ENCODE measurements around the gene DNAL1.

DNAL1 gene

GRCh38 chr14:73710737-73711136, 66.0 kb downstream of the DNAL1 start:
- no peak for DNase-seq

GRCh38 chr14:73712071-73712506, 67.3 kb downstream of the DNAL1 start:
- peak; percentile 5 for DNase-seq

- peak; percentile 74 for DNase-seq
Measured at GRCh38 chr14:73712540-73713180, 67.9 kb downstream of the DNAL1 start.

DNA sequence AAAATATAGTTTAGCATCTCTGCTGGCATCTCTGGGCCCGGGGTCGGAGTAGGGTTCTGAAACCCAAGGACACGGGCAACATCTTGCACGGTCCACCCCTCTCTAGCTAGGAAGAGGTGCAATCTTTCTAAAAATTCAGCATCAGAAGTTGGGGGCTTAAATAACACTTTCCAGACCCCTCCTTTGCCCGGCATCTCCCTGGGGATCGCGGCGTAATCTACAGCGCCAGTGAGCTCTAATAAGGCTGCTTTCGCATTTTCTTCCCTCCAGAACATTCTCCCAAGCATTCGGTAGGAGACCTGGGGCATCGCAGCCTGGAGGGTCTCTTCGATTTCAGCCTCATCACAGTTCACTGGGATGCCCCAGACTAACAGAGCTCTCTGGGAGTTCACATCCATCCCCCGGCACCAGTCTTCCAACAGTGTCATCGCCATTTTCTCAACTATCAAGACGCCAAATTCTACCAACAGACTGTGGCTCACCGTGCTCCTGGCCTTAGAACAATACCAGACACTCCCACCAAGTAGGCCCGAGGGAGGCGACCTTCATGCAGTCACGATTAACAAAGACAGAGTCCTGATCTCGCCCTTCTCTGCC, 68.5 kb downstream of the DNAL1 start:
- DNase-seq: no peak

GRCh38 chr14:73713803-73714655, 69.2 kb downstream of the DNAL1 start, which contains the start of gene PNMA1:
PNMA1 (minus strand) TSS chr14:73714384; CDS start chr14:73713639, 745 bp downstream.
- peak; percentile 84 for DNase-seq

GRCh38 chr14:73714656-73715081, 69.9 kb downstream of the DNAL1 start:
- DNase-seq: peak; percentile 84

DNA sequence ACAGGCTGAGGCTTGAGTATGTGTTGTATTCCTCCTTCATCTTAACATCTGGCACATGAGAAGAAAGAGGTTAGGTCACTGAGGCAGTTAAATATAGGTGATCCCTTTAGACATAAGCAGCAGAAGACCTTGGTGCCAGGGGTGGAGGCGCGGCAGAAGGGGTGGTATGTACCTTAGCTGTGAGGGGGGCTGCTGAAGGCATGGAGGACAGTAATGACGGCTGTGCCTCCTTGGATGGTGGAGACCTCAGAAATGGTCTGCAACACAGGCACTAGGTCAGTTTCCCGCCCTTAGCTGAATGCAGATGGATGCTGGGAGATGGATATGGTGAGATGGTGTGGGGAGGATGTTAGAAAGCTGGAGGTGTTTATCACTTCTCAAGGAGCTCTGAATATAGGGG, 70.9 kb downstream of the DNAL1 start:
- DNase-seq: no peak

GRCh38 chr14:73717266-73717665, 72.5 kb downstream of the DNAL1 start:
- no peak for DNase-seq

GRCh38 chr14:73717711-73718417, 73.1 kb downstream of the DNAL1 start:
- no peak for DNase-seq

- no peak for DNase-seq
Measured at GRCh38 chr14:73718418-73719251, 73.8 kb downstream of the DNAL1 start.

DNA sequence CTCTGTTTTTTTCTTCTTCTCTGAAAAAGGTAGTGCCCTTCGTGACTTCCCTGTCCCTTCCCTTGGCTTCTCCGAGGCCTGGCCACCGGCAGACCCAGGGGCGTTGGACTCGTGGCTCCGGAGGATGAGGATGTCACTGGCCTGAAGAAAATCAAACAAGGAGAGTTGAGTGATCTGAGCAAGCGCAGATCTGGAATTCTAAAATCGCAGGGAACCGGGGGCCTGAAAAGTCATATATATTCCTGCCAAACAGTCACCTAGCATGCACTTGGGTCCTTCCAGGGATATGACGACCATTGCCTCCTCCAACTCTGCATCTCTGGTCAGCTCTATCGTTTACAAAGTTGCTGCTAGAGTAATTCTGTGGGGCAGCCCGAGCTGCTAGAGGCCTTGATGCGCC, 74.6 kb downstream of the DNAL1 start:
- DNase-seq: no peak

DNA sequence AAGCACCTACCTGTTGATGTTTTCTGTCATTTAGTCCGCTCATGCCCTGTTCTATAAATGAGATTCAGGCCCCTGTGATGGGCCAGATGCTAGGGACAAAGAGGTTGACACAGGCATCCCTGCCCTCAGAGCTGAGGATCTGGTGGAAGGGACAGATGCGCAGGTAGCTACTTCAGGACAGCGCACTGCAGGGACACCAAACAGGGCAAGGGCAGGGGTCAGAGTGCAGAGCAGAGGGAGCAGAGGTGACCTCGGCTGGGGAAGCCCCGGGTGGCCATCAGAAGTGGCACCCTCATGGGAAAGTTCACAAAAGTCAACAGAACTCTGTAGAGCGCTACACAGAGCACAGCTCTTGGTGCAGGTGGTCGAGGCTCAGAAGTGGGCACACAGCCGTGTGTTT, 75.0 kb downstream of the DNAL1 start:
- DNase-seq: no peak

GRCh38 chr14:73720636-73721035, 75.8 kb downstream of the DNAL1 start:
- no peak for DNase-seq

GRCh38 chr14:73721101-73721821, 76.5 kb downstream of the DNAL1 start:
- DNase-seq: no peak

- no peak for DNase-seq
Measured at GRCh38 chr14:73722581-73722980, 77.8 kb downstream of the DNAL1 start.

DNA sequence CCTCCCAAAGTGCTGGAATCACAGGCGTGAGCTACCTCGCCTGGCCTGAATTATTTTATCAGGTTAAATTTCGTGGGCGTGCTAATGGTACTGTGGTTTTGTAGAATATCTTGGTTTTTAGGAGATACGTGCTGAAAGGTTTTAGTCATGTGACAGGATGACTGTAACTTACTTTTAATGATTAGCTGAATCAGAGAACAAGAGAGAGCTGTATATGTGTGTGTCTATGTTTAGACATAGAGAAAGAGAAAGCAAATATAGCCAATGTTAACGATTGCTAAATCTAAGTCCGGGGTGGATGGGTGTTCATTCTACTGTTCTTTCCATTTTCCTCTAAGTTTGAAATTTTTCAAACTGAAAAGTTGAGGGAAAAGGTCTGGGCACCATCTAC, 78.6 kb downstream of the DNAL1 start:
- no peak for DNase-seq

GRCh38 chr14:73723797-73724661, 79.2 kb downstream of the DNAL1 start:
- DNase-seq: no peak

DNA sequence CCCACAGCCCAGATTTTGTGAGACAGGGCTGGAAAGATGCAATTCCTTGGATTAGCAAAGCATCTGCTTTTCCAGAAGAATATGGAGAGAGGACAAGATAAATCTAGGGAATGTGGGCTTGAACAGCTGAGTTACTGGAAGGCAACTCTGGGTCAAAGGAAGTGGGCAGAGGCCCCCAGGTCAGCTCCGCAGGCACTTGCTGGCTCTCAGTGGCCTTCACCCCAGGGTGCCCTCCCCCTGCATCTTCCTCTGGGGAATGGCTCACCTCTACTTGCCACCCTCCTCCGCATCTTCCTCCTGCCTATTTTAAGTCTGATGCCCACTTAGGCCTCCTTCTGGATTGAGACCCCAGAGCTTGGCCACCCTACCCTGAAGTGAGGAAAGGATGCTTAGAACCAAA, 79.9 kb downstream of the DNAL1 start:
- no peak for DNase-seq

- DNase-seq: no peak
Measured at GRCh38 chr14:73725116-73726024, 80.6 kb downstream of the DNAL1 start.
